H54 (cell line): ENCODE data around the gene INTS3.
"Not testable (repeated sequence)": the region's sequence is repeated elsewhere in the genome, so short reads cannot be mapped to it uniquely, and the experiment has no call there.

Experiments used
- DNase-seq: peaks from one replicate; pipeline ENCODE4 v3.0.0; 2011; ENCODE audit warnings: low spot score, mixed read lengths; ENCODE audit not compliant: insufficient read length
- FAIRE-seq: peaks from 3 replicates; lab custom pipeline; 2011; peaks lifted over from hg19 to GRCh38; lab: Jason Lieb, UNC
- POLR2A ChIP-seq: IDR thresholded peaks from 2 replicates; pipeline ENCODE4 v1.6.1; 2011; ENCODE audit warnings: low read depth, mild to moderate bottlenecking, low read length

The INTS3 gene

DNA sequence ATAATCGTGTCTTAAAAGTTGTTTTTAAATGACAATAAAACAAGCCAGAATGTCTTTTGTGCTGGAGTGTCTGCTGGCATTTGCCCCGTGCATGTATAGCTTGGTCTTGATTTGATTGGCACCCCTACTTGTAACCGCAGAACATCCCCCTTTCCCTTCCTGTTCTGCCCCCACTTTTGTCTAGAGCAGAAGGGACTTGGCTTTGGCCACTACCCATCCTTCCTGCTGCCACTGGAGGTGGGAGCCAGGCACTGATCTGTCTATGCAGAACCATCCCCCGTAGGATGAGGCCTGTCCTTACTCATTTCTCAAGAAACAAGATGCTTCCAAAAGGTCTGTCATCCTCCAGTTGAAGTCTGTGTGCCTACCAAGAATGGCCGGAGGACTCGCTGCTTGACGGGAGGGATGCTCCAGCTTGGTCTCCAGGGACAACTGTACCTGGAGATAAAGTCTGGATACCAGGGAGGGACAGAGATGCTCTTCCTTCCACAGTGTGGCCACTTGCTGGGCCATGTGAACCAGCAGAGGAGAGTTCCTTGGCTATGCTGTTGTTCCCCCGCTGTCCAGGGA is 46.3 kb downstream of the INTS3 start:
- no peak for TF ChIP-seq POLR2A
- FAIRE-seq (no peak), DNase-seq (no peak)

DNA sequence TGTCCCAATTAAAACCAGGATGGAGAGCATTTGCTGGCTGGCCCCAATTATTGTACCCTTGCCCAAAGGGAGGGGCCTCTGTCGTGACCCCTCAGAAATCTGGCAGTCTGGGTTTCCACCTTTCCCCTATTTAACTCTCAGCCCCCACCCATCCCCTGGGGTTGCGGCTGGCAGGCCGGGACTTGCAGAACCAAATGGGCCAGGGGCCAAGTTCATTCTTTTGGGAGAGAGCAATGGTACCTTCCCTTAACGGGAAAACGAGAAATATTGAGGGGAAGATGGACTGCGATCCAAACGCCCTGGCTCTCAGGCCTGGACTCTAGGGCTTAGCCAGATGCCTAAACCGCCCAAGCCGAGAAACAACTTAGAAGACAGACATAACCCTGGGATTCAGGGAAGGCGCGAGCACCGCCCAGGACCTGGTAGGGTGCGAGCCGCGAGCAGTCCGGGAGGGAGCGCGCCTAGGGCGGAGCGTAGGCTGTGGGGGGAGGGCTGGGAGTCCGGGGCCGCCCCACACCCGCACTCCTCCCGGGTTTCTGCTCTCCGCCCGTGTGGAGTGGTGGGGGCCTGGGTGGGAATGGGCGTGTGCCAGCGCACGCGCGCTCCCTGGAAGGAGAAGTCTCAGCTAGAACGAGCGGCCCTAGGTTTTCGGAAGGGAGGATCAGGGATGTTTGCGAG is 47.1 kb downstream of the INTS3 start, which contains the start of gene SLC27A3:
Gene SLC27A3 (plus strand): TSS at position 628 of the 678 bp plus-strand sequence. CDS start 91 bp downstream, outside the sequence.
- DNase-seq (peak; percentile 43), FAIRE-seq (no peak)
- no peak for TF ChIP-seq POLR2A

DNA sequence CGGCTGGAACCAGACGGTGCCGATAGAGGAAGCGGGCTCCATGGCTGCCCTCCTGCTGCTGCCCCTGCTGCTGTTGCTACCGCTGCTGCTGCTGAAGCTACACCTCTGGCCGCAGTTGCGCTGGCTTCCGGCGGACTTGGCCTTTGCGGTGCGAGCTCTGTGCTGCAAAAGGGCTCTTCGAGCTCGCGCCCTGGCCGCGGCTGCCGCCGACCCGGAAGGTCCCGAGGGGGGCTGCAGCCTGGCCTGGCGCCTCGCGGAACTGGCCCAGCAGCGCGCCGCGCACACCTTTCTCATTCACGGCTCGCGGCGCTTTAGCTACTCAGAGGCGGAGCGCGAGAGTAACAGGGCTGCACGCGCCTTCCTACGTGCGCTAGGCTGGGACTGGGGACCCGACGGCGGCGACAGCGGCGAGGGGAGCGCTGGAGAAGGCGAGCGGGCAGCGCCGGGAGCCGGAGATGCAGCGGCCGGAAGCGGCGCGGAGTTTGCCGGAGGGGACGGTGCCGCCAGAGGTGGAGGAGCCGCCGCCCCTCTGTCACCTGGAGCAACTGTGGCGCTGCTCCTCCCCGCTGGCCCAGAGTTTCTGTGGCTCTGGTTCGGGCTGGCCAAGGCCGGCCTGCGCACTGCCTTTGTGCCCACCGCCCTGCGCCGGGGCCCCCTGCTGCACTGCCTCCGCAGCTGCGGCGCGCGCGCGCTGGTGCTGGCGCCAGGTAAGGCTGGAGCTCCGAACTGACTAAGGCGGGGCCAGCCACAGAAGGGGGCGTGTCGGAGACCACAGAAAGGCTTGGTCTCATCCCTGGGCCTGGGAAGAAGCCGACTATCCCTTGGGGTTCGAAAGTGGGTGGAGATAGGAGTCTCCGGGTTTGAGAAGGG is 47.8 kb downstream of the INTS3 start:
- DNase-seq (no peak), FAIRE-seq (no peak)
- TF ChIP-seq POLR2A = no peak; the same call in 1 of the 2 replicates

DNA sequence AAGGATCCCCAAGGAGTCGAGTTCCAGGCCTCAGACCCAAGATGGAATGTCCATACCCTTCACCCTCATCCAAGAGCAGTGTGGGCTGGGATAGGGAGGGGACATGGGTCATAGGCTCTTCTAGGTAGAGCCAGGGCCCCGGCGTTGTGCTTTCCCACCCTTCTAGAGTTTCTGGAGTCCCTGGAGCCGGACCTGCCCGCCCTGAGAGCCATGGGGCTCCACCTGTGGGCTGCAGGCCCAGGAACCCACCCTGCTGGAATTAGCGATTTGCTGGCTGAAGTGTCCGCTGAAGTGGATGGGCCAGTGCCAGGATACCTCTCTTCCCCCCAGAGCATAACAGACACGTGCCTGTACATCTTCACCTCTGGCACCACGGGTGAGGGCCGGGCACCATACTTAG is 48.5 kb downstream of the INTS3 start:
- TF ChIP-seq POLR2A = no peak
- DNase-seq (no peak), FAIRE-seq (no peak)

DNA sequence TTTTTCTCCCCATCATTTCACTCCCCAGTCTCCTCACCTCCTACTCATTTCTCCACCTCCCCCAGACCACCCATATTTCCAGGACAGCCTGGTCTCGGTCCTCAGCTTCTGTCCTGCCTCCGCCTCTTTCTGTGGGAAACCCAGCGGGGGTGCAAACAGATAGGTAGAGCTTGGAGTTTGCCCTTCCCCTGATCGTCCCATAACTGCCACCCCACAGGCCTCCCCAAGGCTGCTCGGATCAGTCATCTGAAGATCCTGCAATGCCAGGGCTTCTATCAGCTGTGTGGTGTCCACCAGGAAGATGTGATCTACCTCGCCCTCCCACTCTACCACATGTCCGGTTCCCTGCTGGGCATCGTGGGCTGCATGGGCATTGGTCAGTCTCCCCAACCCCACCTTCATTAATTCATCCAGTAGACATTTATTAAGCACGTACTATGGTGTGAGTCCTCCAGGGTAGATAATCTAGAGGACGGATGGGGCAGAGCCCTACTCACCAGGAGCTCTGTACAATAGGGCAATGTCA is 49.1 kb downstream of the INTS3 start:
- DNase-seq (no peak), FAIRE-seq (no peak)
- TF ChIP-seq POLR2A = no peak

DNA sequence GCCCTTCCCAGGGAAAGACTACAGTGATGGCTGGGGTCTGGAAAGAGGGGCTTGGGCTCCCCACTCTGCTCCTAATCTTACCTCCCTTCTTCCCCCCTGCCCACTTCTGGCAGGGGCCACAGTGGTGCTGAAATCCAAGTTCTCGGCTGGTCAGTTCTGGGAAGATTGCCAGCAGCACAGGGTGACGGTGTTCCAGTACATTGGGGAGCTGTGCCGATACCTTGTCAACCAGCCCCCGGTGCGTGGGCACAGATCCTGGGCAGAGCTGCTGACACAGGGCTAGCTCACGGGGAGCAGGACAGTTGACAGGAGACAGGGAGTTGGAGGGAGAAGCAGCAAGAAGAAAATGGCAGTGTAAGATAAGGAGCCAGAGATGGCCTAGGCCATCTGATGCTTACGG is 49.8 kb downstream of the INTS3 start:
- FAIRE-seq (no peak), DNase-seq (no peak)
- no peak for TF ChIP-seq POLR2A

DNA sequence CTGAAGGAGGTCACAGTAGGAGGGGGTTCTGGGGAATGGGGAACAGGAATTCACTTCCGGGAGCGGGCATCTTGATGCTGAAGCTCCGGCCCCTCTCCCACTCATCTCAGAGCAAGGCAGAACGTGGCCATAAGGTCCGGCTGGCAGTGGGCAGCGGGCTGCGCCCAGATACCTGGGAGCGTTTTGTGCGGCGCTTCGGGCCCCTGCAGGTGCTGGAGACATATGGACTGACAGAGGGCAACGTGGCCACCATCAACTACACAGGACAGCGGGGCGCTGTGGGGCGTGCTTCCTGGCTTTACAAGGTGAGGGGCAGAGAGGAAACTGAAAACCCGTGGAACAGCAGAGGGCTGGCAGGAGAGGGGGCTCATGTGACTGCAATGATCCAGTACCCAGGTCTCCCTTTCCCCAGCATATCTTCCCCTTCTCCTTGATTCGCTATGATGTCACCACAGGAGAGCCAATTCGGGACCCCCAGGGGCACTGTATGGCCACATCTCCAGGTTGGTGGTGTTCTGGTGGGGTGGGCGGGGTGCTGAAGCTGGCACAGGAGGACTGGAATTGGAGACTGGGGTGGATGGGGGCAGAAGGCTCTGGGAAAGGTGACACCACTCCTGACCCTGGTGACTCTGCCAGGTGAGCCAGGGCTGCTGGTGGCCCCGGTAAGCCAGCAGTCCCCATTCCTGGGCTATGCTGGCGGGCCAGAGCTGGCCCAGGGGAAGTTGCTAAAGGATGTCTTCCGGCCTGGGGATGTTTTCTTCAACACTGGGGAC is 50.4 kb downstream of the INTS3 start:
- DNase-seq (no peak), FAIRE-seq (no peak)
- no peak for TF ChIP-seq POLR2A

DNA sequence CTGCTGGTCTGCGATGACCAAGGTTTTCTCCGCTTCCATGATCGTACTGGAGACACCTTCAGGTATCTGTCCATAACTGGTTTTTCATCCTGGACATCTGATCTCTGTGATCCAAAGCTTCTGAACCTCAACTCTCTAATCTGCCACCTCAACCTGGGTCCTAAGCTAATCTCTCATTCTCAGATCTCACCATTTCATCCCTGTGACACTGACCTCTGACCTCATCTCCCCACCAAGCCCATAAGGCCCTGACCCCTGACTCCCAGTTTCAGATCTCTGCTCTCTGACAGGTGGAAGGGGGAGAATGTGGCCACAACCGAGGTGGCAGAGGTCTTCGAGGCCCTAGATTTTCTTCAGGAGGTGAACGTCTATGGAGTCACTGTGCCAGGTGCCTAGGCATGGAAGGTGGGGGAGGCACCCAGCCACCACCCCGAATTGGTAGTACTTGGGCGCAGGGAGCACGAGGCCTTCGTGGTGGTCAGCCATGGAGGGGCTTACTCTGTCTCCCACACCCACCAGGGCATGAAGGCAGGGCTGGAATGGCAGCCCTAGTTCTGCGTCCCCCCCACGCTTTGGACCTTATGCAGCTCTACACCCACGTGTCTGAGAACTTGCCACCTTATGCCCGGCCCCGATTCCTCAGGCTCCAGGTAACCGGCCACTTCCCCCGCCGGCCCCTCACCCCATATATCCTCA is 51.1 kb downstream of the INTS3 start:
- DNase-seq (no peak), FAIRE-seq (no peak)
- no peak for TF ChIP-seq POLR2A

DNA sequence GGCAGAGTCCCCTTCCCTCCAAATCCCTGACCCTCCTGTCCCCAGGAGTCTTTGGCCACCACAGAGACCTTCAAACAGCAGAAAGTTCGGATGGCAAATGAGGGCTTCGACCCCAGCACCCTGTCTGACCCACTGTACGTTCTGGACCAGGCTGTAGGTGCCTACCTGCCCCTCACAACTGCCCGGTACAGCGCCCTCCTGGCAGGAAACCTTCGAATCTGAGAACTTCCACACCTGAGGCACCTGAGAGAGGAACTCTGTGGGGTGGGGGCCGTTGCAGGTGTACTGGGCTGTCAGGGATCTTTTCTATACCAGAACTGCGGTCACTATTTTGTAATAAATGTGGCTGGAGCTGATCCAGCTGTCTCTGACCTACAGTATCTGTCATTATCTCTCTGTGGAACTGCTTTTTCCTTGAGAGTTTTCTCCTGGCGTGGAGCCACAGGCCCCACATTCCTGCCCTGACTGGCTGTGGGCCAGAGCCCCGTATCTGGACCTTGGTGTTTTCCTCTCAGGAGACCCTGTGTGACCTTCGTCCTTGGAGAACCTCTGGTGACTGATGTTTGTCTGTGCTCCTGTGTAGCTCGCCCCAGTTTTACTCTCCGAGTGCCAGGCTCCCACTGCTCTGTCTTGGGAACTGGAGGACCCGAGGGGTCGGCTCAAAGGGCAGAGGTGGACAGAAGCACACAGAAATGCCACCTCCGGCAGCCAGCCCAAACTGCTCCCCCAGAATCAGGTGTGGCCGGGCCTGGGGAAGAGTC is 52.1 kb downstream of the INTS3 start:
- no peak for DNase-seq
- no peak for FAIRE-seq

DNA sequence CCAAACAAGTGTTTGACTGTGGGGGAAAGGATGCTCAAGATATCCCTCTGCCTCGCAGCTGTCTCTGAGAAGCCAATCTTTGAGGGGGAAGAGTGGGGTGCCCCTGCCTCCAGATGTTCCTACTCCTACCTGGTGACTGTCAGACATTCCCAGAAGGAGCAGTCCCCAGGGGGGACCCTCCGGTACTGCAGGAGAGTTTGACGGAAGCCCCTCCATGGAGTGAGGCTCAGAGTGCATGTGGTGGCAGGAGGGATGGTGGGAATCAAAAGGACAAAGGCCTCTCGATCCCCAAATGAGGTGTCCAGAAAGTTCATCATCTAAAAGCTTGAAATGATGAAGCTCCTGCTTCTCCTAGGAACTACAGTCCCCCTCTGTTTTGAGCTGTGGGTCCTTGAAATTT is 52.7 kb downstream of the INTS3 start:
- FAIRE-seq (no peak), DNase-seq (no peak)
- TF ChIP-seq POLR2A = no peak

More for the DNA sequence above, 52.1 kb downstream of the INTS3 start:
- TF ChIP-seq POLR2A = no peak

DNA sequence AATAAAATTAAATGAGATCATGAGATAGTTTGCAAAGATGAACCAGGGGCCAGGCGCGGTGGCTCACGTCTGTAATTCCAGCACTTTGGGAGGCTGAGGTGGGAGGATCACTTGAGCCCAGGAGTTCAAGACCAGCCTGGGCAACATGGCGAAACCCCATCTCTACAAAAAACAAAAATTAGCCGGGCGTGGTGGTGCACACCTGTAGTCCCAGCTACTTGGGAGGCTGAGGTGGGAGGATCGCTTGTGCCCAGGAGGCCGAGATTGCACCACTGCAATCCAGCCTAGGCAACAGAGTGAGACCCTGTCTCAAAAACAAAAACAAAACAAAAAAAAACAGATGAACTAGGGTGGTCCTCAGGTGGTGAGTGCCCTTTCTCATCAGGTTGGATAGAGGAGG is 54.8 kb downstream of the INTS3 start:
- not testable (repeated sequence) for DNase-seq, FAIRE-seq
